Lower lobe of right lung (tissue), 2 donors: ENCODE measurements around the gene CFAP77. TPM values are rescaled to one million over a fixed set of nuclear protein-coding genes. Genes with fewer than 3 reads are reported as not detected.

Experiments
- ATAC-seq, 2 donors: fragments of 200-7000 bp; cut with Tn5 transposase; one replicate each; pipeline ENCODE4 v1.9.1; 2020 to 2022; ENCODE audit warnings: mild to moderate bottlenecking in 2 of 2, moderate library complexity in 2 of 2
- DNase-seq: peaks from one replicate; pipeline ENCODE4 v3.0.0-alpha.2; 2020
- H3K27ac ChIP-seq: fragments of 200-600 bp; one replicate; pipeline ENCODE4 v1.8.0; 2022
- H3K27me3 ChIP-seq: fragments of 200-600 bp; one replicate; pipeline ENCODE4 v1.8.0; 2022; ENCODE audit warnings: low read depth
- H3K36me3 ChIP-seq: fragments of 200-600 bp; one replicate; pipeline ENCODE4 v1.8.0; 2022; ENCODE audit warnings: mild to moderate bottlenecking
- H3K4me1 ChIP-seq: fragments of 200-600 bp; one replicate; pipeline ENCODE4 v1.8.0; 2022
- H3K4me3 ChIP-seq: fragments of 200-600 bp; one replicate; pipeline ENCODE4 v1.8.0; 2022; ENCODE audit warnings: mild to moderate bottlenecking
- H3K9me3 ChIP-seq: fragments of 200-600 bp; one replicate; pipeline ENCODE4 v1.8.0; 2022
- CTCF ChIP-seq: fragments of 200-600 bp; IDR thresholded peaks from one replicate; pipeline ENCODE4 v1.8.0; 2022; ENCODE audit warnings: antibody characterized with exemption, mild to moderate bottlenecking
- intact Hi-C: fragments of 100-400 bp; cut with DNase I; formaldehyde crosslinking; loops from one replicate; pipeline ENCODE4 v1.11.0; 2022
- total RNA-seq: library from RNA; stranded (reverse); fragmentation: NEBNext Ultra II Directional; extraction: Animal tissue kit (Norgen Biotek cat#: 25700); gene quantifications from one replicate; pipeline ENCODE4 v1.2.1, GENCODE V29; 2021
- donor health status: DM: no; HTN: yes; CAD: no; lungs with severe emphysema.

The CFAP77 gene
- total RNA-seq, 1 donor from 2014 or later, result 3.7 TPM

- H3K27me3 ChIP-seq, result peaks cover 89% of the 10 kb centered on the region
- intact Hi-C loops, result no loop called here
Observed at GRCh38 chr9:132579427-132579798, 169.4 kb downstream of the CFAP77 start.

GRCh38 chr9:132582276-132582785 lies 172.3 kb downstream of the CFAP77 start, which contains the start of gene BARHL1:
Gene BARHL1 (plus strand): TSS chr9:132582606. CDS start chr9:132582798, 192 bp downstream.
- Histone ChIP-seq H3K36me3 (no peaks in the 10 kb centered on the region), H3K27ac (no peak within 1 kb of the TSS), H3K4me1 (peaks cover 8% of the 10 kb centered on the region), H3K9me3 (no peaks in the 10 kb centered on the region), H3K27me3 (peaks cover 98% of the 10 kb centered on the region), H3K4me3 (peak within 1 kb of the TSS; percentile 38)
- no peak for DNase-seq
- ATAC-seq, result no peak
- no peak for TF ChIP-seq CTCF
- intact Hi-C loops, result no loop called here

More at GRCh38 chr9:132579427-132579798, 169.4 kb downstream of the CFAP77 start:
- no peak for ATAC-seq
- peaks cover 8% of the 10 kb centered on the region for H3K4me1 ChIP-seq
- no peaks in the 10 kb centered on the region for H3K36me3 ChIP-seq
- no peak overlapping the region for H3K27ac ChIP-seq
- no peak for TF ChIP-seq CTCF
- H3K9me3 ChIP-seq, result no peaks in the 10 kb centered on the region
- H3K4me3 ChIP-seq, result no peak overlapping the region
- no peak for DNase-seq

- no peak for ATAC-seq
- H3K27me3 ChIP-seq, result peaks cover 99% of the 10 kb centered on the region
Observed at GRCh38 chr9:132582786-132583583, 173.0 kb downstream of the CFAP77 start.

GRCh38 chr9:132583584-132584304 lies 173.7 kb downstream of the CFAP77 start:
- Histone ChIP-seq H3K36me3 (no peaks in the 10 kb centered on the region), H3K27me3 (peaks cover 99% of the 10 kb centered on the region), H3K27ac (no peak overlapping the region), H3K9me3 (no peaks in the 10 kb centered on the region), H3K4me1 (peaks cover 8% of the 10 kb centered on the region), H3K4me3 (no peak overlapping the region)
- no peak for ATAC-seq
- intact Hi-C loops, result no loop called here
- TF ChIP-seq CTCF, result no peak
- DNase-seq, result no peak

More at GRCh38 chr9:132582786-132583583, 173.0 kb downstream of the CFAP77 start:
- intact Hi-C loops, result no loop called here
- Histone ChIP-seq H3K4me3 (no peak overlapping the region), H3K27ac (no peak overlapping the region), H3K9me3 (no peaks in the 10 kb centered on the region), H3K36me3 (no peaks in the 10 kb centered on the region), H3K4me1 (peaks cover 8% of the 10 kb centered on the region)
- no peak for DNase-seq
- no peak for TF ChIP-seq CTCF

GRCh38 chr9:132584601-132585560 lies 174.9 kb downstream of the CFAP77 start:
- intact Hi-C loops, result no loop called here
- ATAC-seq (no peak), DNase-seq (no peak)
- Histone ChIP-seq H3K4me1 (peaks cover 8% of the 10 kb centered on the region), H3K4me3 (no peak overlapping the region), H3K36me3 (no peaks in the 10 kb centered on the region), H3K27ac (no peak overlapping the region), H3K27me3 (peaks cover 99% of the 10 kb centered on the region), H3K9me3 (no peaks in the 10 kb centered on the region)
- TF ChIP-seq CTCF, result no peak
